Urothelium cell line (cell line): Measurements from ENCODE around the gene NR4A1.

Experiments
- DNase-seq: peaks from one replicate; pipeline ENCODE4 v3.0.0; 2011; ENCODE audit warnings: low spot score, mixed read lengths
- FAIRE-seq: peaks from 2 replicates; lab custom pipeline; 2011; peaks lifted over from hg19 to GRCh38; lab: Jason Lieb, UNC

The NR4A1 gene

DNA sequence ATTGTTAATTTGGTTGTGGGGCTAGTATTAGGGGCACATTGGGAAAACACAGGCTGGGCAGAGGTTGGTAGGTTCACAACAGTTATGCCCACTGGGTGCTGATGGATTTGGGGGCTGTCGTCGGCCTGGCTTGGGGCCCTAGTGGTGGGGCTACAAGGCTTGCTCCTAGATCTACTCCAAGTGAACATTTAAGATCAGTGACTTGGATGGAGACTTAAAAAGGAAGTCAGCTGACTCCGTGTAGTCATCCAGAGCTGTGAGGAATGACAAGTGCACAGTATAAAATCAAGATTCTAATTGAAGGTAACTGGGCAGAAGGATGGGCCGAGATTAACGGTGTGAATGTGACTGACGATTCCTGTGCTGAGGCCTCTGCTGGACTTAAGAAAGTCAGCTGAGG, 12.8 kb upstream of the NR4A1 start:
- no peak for DNase-seq
- FAIRE-seq, result no peak

DNA sequence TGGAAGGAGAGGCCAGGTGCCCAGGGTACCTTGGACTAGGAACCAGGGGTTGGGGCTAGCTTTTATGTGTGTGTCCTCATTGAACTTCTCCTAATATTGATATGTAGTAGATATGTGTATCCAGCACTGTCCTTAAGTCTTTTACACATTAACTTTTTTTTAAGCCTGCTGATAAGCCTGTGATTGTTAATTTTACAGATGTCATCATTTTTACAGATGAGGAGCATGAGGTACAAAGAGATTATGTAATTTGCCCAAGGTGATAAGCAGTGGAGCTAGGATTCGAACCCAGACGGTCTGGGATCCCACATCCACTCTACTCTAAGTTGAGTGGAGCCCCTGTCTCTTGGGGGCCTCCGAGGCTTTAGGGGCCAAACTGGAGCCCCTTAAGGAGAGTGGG, 10.2 kb upstream of the NR4A1 start:
- DNase-seq, result no peak
- no peak for FAIRE-seq

DNA sequence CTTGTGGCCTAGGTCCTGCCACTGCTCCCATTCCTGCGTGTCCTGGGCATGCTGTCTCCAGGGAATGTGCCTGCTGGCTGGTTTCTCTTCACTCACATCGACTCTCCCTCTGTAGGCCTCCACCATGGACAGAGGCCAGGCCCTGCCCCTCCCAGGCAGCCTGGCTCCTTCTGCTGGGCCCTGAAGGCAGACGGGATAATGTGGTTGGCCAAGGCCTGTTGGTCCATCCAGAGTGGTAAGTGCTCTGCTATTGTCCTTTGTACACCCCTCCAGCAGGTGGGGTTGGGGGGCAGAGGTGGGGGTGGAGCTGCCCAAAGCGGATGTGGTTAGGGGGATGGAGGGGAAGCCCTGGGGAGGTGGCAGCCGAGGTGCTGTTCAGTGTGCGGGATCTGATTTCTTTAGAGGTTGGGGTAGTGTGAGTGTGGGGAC, 9.5 kb upstream of the NR4A1 start:
- DNase-seq (no peak), FAIRE-seq (no peak)

DNA sequence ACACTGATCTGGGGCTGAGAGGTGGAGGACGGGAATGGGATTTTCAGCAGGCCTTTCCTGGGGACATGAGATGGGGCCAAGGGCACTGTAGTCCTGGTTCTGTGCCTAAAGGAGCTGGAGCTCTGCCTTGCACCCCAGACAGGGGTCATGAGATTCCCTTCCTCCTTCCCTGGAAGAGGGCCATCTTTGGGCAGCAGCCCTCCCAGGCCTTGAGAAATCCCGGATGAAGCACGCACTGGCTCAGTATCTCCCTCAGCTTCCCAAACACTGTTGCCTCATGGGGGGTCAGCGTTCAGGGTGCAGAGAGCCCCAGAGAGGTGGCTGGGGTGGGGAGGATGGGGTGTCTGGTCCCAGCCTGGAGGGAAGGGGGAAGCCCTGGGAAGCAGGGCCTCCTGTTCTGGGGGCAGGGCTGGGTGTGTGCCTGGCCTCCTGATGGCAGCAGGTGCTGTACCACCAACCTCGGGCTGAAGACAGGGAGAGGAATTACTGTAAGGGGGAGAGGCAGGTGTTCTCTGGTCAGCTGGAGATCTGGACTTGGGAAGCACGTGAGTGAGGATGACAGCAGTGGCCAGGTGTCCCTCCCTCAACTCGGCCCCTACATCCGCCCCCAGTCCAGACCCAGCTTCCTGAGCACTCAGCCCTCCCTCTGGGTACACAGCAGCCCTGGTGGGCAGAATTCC, 8.4 kb upstream of the NR4A1 start:
- no peak for FAIRE-seq
- DNase-seq, result no peak

DNA sequence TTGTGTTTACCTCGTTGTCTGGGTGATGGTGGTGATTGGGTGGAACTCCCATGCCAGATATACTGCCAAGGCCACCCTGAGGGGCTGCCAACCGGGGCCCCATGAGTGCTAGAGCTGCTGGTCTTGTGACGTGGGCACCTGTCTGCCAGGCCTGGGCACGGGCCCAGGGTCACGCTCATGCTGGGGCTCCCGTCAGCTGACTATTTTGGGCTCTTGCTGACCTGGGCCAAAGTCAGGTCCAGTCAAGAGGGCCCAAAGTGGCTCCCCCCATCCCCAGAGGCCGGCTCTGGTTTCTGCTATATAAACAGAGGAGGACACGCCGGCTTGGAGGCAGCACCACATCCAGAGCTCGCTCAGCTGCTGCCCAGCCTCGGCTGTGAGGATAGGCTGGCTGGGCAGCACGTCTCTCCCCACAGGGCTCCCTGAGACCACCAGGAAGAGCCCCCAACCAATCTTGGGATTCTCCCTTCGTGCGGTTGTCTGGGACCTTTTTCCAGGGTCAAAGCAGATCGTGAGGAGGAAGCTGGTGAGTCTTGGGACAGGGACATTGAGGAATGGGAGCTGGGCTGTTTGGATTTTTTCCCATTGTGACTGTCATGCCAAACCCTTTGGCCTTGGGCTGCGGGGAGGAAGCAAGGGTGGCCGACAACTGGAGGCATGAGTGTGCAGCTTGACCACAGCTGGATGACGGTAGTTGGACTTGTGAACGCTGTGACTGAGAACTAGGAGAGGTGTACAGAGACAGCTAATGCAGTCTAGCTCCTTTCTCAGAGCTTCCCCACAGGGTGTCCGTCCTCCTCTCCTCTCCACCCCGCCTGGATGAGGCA, 7.6 kb upstream of the NR4A1 start:
- FAIRE-seq (no peak), DNase-seq (no peak)

DNA sequence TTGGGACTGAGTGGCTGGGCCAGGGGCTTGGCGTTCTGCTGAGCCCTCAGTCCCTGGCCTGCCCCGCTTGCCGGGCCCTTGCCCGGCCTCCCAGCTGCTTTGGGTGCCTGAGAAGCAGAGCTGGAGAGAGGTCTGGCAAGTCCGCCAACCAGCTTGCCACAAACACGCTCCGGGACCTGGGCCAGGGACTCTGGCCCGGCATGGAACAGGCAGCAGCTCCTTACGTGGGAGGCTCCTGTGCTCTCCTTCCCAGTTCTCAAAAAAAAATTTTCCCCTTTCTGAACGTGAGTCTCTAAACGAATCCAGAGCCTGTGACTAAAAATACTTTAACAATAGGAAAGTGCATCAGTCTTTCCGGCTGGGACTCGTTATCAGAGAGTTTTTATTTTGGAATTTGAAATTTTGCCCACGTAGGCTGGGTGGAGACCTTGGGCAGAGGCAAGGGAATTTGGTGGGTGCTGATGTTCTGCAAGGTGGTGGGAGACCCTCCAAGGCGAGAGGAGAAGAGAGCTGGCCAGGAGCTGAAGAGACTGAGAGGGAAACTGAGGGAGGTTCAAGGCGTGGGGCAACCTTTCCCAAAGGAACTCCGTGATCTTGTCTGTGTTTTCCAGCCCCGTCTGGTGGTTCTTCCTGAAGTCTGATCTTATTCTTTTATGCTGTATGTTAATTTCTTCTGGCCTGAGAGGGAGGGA, 6.8 kb upstream of the NR4A1 start:
- DNase-seq, result no peak

DNA sequence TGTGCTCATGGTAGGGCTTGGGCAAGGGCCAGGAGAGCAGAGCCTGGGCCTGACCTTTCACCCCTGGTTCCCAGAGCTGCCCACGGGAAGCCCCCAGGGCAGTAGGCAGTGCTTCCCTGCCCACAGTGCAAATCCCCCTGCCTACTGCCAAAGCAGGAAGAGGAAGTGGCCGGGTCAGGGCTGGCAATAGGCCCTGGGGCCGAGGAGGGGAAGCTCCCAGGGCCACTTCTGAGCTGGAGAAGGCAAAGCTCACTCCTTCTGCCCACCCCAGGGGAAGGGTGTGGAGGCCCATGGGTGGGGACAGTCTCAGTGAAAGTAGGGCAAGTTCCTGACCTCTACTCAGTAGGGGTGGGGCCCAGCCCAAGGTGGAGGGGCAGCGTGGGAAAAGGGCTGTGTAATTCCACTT, 5.4 kb upstream of the NR4A1 start:
- DNase-seq (no peak), FAIRE-seq (no peak)

More for the DNA sequence above, 6.8 kb upstream of the NR4A1 start:
- FAIRE-seq, result no peak

DNA sequence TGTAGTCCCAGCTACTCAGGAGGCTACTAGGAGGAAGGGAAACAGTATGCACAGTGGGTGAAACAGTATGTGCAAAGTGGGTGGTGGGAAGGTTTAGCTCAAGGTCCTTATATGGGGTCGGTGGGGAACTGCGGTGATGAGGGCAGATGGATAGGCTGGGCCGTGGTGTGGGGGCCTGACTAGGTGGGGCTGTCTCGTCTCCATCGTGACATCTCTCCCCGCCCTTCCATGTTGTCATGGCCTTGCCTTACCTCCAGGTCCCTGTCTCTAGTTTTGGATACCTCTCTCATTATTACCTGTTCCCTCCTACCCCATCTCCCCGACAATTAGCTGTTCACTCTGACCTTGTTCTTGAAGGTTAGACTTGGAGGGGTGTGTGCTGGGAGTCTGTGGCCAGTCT, 4.4 kb upstream of the NR4A1 start:
- DNase-seq (no peak), FAIRE-seq (no peak)

DNA sequence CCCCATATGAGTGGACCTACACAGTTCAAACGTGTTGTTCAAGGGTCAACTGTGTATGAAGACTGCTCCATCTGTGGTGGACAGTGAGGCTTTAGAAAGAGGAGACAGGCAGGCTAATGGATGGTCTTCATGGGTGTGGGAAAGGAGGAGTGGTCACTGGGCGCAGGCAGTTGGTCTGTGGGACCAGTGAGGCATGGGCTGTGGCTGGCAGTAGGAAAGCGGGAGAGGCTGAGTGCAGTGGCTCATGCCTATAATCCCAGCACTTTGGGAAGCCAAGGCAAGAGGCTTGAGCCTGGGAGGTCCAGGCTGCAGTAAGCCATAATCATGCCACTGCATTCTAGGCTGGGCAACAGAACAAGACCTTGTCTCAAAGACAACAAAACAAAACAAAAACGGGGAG, 2.0 kb upstream of the NR4A1 start:
- DNase-seq (no peak), FAIRE-seq (no peak)

DNA sequence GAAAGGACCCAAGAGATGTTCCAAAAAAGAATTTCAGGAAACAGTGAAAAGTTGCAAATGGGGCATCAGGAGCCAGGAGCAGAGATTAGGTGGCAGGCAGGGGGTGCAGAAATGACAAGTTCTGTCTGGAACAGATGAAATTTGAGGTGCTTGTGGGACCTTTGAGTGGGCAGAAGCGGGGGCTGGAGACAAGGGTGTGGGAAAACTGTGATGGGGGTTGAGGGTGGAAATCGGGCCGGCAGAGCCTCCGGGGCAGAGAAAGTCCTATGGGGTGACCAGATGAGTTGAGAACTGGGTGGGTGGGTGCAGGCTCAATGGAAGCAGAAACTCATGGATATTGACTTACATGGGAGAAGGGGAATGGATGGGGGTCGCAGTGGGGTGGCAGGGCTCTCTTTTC, 1.6 kb upstream of the NR4A1 start:
- DNase-seq (no peak), FAIRE-seq (no peak)

DNA sequence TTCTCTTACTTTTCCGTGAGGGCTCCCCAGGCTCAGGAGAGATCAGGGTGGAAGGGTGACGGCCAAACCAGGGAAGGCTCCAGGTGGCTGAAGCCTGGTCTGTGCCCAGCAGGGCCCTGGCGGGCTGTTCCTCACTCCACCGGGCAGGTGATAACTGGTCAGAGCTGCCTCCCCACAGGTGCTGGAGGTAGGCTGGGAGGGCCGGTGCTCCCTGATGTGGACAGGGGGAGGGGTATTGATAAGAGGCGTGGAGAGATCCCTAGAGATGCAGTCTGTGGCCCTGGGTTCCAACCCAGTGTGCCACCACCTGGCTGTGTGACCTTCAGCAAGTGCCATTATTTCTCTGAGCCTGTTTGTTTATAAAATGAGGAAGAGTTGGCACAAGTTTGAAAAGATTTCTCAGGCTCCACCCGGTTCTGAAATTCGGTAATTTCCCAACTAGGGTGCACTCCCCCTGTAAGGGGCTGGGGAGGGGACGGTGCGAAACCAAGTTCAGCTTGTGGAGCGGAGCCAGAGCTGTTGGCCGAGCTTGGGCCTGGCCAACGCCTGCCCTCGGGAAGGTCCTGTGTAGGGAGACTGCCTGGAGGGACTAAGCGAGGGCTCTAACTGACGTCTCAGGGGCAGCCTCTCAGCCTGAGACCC, 1.0 kb upstream of the NR4A1 start:
- FAIRE-seq (no peak), DNase-seq (no peak)

DNA sequence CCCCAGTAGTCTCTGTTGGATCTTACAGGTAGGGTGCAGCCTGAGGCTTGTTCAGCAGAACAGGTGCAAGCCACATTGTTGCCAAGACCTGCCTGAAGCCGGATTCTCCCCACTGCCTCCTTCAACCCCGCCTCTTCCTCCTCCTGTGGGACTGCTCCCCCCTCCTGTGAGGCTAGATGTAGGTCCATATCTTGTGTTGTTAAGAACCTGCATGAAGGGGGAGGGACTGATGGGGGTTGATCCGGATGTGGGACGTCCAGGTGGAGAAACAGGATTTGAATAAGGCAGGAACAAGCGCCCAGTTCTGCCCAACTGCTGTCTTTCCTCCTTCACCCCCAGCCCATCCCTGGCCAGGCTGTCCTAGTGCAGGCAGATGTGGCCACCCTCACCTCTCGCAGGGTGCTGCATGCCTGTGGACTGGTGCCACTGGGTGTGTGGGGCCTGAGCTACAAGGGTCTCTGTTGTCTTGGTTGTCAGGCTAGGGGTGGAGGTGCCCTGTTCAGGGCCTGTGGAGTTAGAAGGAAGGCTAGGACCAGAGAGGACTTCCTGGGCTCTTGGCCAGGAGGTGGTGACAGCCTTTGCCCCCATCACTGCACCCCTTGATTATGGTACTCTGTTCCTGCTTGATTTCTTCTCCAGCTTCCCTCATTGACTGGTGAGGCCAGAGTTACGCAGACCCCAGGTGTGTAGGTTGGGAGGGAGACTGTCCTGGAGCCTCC, 1.4 kb downstream of the NR4A1 start:
- FAIRE-seq (peak; percentile 75), DNase-seq (no peak)

DNA sequence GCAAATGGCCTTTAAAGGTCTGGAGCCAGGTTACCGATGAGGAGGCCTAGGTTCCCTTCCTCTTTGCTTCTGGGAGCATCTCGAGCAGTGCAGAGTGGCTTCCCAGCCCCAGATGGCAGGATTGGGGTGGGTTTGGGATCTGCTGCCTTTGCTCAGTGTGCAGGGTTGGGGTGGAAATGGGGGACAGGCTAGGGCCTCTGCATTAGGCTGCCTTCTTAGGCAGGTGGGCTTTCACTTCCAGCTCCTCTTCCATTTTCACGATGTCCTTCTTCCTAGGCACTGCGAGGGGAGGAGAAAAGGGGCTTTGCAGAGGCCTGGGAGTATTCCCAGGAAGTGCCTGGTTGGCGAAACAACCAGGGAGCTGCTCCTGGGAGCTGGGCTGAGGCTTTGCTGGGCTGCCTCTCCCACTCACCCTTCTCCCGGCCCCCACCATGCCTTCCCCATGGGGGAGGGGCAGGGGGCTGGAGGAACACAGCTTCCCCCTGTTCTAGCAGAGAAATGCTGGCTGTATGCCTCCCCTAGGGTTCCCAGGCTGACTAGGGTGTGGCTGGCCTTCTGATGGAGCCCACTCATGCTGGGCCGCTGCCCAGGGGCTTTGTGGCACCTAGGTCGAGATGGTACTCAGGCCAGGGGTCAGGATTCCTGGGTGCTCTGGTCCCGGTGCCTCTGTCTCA, 2.4 kb downstream of the NR4A1 start:
- FAIRE-seq (no peak), DNase-seq (no peak)

DNA sequence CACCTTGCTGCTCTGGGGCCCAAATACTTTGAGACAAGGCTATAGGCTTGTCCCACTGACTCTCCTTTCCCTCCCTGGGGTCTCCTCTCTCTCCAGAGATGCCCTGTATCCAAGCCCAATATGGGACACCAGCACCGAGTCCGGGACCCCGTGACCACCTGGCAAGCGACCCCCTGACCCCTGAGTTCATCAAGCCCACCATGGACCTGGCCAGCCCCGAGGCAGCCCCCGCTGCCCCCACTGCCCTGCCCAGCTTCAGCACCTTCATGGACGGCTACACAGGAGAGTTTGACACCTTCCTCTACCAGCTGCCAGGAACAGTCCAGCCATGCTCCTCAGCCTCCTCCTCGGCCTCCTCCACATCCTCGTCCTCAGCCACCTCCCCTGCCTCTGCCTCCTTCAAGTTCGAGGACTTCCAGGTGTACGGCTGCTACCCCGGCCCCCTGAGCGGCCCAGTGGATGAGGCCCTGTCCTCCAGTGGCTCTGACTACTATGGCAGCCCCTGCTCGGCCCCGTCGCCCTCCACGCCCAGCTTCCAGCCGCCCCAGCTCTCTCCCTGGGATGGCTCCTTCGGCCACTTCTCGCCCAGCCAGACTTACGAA, 3.1 kb downstream of the NR4A1 start:
- FAIRE-seq (no peak), DNase-seq (no peak)

DNA sequence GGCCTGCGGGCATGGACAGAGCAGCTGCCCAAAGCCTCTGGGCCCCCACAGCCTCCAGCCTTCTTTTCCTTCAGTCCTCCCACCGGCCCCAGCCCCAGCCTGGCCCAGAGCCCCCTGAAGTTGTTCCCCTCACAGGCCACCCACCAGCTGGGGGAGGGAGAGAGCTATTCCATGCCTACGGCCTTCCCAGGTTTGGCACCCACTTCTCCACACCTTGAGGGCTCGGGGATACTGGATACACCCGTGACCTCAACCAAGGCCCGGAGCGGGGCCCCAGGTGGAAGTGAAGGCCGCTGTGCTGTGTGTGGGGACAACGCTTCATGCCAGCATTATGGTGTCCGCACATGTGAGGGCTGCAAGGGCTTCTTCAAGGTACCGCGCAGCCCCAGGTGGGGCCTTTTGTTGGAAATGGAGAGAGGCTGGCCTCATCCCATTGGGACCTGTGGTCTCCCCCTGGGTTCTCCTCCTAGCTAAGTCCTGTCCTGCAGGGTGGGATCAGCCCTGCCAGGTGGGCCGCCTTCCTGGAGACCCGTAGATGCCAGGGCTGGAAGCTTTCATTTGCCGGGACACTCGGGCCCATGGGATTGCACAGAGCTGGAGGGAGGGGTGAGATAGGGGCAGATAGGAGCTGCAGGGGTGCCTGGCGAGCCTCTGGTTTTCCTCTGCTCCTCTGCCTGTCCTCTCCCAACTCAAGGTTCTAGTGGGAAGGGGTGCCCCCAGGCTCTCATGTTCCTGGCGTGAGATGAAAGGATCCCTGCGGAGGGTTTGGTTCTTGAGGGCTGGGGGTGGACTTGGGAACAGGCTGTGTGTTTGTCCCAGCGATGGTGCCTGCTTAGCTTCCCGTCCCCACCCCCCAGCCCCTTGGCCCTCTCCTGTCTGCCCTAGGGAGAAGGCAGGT, 3.8 kb downstream of the NR4A1 start:
- DNase-seq (no peak), FAIRE-seq (no peak)

DNA sequence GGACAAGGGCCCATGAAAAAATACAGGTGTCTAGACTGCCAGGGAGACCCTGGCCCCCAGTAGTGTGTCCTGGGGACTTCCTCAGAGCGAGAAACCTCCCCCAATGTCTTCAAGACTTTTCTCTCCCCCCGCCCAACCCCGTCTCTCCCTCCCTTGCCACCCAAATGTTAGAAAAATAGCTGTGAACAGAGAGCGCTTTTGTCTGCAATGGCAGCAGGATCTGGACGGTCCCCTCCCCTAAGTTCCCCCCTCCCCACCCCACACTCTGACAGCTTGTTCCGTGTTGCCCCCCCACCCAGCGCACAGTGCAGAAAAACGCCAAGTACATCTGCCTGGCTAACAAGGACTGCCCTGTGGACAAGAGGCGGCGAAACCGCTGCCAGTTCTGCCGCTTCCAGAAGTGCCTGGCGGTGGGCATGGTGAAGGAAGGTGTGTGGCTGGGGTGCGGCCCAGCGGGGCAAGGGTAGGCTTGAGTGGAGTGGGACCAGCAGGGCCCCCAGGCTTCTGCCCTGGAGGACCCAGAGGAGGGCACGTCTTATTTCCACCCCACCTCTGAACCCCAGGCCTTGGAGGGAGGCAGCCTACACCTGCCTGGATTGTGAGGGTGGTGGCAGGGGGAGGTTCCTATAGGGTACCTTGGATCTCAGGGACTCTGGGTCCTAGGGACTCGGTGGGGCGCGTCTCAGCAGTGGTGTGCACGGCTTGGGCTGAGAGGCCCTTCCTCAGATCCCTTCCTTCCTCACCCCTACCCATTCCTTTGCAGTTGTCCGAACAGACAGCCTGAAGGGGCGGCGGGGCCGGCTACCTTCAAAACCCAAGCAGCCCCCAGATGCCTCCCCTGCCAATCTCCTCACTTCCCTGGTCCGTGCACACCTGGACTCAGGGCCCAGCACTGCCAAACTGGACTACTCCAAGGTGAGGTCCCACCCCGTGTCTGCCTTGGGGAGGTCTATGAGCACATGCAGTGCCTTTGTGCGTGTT, 4.8 kb downstream of the NR4A1 start:
- DNase-seq (no peak), FAIRE-seq (no peak)

DNA sequence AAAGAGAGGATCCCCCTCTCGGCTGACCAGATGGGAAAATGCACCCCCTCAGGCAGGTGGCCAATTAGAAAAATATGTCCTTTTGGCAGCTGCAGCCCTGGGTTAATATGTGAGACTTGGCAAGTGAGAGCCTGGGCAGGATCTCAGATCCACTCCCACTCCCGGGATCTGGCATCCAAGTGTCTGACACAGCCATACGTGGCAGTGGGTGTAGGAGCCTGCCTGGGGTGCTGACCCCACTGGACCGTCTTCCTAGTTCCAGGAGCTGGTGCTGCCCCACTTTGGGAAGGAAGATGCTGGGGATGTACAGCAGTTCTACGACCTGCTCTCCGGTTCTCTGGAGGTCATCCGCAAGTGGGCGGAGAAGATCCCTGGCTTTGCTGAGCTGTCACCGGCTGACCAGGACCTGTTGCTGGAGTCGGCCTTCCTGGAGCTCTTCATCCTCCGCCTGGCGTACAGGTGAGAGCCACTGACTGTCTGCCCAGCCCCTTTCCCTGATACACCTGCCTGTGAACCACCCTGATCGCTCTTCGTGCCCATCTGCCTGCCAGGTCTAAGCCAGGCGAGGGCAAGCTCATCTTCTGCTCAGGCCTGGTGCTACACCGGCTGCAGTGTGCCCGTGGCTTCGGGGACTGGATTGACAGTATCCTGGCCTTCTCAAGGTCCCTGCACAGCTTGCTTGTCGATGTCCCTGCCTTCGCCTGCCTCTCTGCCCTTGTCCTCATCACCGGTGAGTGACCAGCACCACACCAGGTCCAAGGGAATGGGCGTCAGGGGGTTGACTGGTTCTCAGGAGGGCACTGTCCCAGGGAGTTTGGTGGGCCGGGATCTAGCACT, 5.8 kb downstream of the NR4A1 start:
- peak; percentile 13 for FAIRE-seq
- DNase-seq, result no peak
